Gastrocnemius medialis (tissue), 4 donors: ENCODE measurements around the gene DNMBP. TPM values are rescaled to one million over a fixed set of nuclear protein-coding genes. Genes with fewer than 3 reads are reported as not detected.

Experiments
- ATAC-seq, 2 donors: fragments of 150-250 bp; one replicate each; pipeline ENCODE4 v1.9.1; 2016
- DNase-seq, 2 donors: peaks; one replicate each; pipeline ENCODE4 v3.0.0-alpha.2; 2019
- H3K27ac ChIP-seq, 4 donors: fragments of 200-600 bp; sonication (generic); 1 replicate in 1 of 4; 2 replicates in 3 of 4; pipeline ENCODE4 v1.5.1; 2016 to 2018; ENCODE audit warnings: mild to moderate bottlenecking in 2 of 4, moderate library complexity in 1 of 4
- H3K27me3 ChIP-seq, 3 donors: fragments of 200-600 bp; sonication (generic) in 2 of 3; 1 replicate in 1 of 3; 2 replicates in 2 of 3; pipeline versions ENCODE4 v1.5.1 to v1.6.0; 2016 to 2019; ENCODE audit warnings: mild to moderate bottlenecking in 1 of 3, moderate library complexity in 1 of 3
- H3K36me3 ChIP-seq, 2 donors: fragments of 200-600 bp; sonication (generic) in 1 of 2; one replicate each; pipeline ENCODE4 v1.5.1; 2017 to 2018
- H3K4me1 ChIP-seq, 2 donors: fragments of 200-600 bp; sonication (generic) in 1 of 2; one replicate each; pipeline ENCODE4 v1.5.1; 2016 to 2017; ENCODE audit warnings: mild to moderate bottlenecking in 2 of 2
- H3K4me3 ChIP-seq, 4 donors: fragments of 200-600 bp; sonication (generic) in 3 of 4; 1 replicate in 1 of 4; 2 replicates in 3 of 4; pipeline ENCODE4 v1.5.1; 2016 to 2019; ENCODE audit warnings: mild to moderate bottlenecking in 2 of 4
- H3K9me3 ChIP-seq, 3 donors: fragments of 200-600 bp; sonication (generic) in 2 of 3; 1 replicate in 1 of 3; 2 replicates in 2 of 3; pipeline ENCODE4 v1.5.1; 2016 to 2019
- POLR2A ChIP-seq, 2 donors: fragments of 450-650 bp; IDR thresholded peaks; one replicate each; pipeline ENCODE4 v1.6.1; 2017; ENCODE audit warnings: antibody characterized with exemption in 2 of 2, mild to moderate bottlenecking in 2 of 2, moderate library complexity in 2 of 2
- in situ Hi-C, 4 donors: fragments of 200-750 bp; cut with MboI; loops; one replicate each; pipeline versions ENCODE4 v1.15.0 to v1.8.0; 2017; ENCODE audit warnings: low sequenced_read_pairs in 4 of 4
- intact Hi-C: fragments of 100-400 bp; cut with DNase I; formaldehyde crosslinking; loops from one replicate; pipeline ENCODE4 v1.15.1; 2023; ENCODE audit warnings: low total_unique reads
- total RNA-seq, 4 donors: library from RNA; depleted of rRNA; stranded (reverse); fragments of >200 nt; gene quantifications; one replicate each; pipeline versions ENCODE4 v1.1.0 to v1.2.3, GENCODE V29; 2016
- TF ChIP-seq, protein P1 (sequence below), 5 experiments: fragments of 450-650 bp in 3 of 5; fragments of 200-600 bp in 2 of 5; sonication (generic) in 2 of 5; IDR thresholded peaks in 4 of 5; conservative IDR thresholded peaks in 1 of 5; 1 replicate in 4 of 5; 2 replicates in 1 of 5; pipeline ENCODE4 v1.5.1; 2016 to 2019; ENCODE audit warnings: antibody characterized with exemption in 5 of 5, mild to moderate bottlenecking in 3 of 5, moderate library complexity in 3 of 5

Gene DNMBP
- total RNA-seq, 4 donors from 2014 or later: 9.5 to 22.5 (median 15.0) TPM

DNA sequence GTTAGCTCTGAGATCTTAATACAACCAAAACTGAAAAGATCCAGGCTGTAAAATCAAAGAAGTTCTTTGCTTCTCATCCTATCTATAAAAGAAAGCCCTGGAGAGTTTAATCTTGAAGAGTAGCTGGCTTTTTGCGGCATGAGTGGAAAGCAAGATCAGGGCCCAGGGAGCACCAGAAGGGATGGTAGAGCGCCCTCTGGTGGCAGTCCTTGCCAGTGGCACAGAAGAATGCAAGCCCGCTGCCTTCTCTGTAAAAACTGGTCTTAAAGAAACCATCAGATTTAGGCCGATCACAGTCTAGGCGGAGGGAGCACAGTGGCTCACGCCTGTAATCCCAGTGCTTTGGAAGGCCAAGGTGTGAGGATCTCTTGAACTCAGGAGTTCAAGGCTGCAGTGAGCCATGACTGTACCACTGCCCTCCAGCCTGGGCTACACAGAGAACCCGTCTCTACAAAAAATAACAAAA, 36.3 kb upstream of the DNMBP start:
- ATAC-seq: peak; percentile 71 to 86
- in situ Hi-C loops (loop anchor here (5.0 kb wide), 2 partner anchors 199 to 204 kb away; no protein-coding TSS in a partner anchor), intact Hi-C loops (loop anchor here (1.0 to 5.0 kb wide), 3 partner anchors 69 to 200 kb away; no protein-coding TSS in a partner anchor)
- DNase-seq: peak; percentile 51 to 73
- Histone ChIP-seq H3K27ac (peak overlapping the region in 2 of 4 donors; percentile 21 to 68), H3K27me3 (no peaks in the 10 kb centered on the region), H3K9me3 (no peaks in the 10 kb centered on the region), H3K36me3 (no peaks in the 10 kb centered on the region), H3K4me3 (no peak overlapping the region), H3K4me1 (peaks cover 4 to 12% of the 10 kb centered on the region in 2 donors)
- TF ChIP-seq, protein P1, sequence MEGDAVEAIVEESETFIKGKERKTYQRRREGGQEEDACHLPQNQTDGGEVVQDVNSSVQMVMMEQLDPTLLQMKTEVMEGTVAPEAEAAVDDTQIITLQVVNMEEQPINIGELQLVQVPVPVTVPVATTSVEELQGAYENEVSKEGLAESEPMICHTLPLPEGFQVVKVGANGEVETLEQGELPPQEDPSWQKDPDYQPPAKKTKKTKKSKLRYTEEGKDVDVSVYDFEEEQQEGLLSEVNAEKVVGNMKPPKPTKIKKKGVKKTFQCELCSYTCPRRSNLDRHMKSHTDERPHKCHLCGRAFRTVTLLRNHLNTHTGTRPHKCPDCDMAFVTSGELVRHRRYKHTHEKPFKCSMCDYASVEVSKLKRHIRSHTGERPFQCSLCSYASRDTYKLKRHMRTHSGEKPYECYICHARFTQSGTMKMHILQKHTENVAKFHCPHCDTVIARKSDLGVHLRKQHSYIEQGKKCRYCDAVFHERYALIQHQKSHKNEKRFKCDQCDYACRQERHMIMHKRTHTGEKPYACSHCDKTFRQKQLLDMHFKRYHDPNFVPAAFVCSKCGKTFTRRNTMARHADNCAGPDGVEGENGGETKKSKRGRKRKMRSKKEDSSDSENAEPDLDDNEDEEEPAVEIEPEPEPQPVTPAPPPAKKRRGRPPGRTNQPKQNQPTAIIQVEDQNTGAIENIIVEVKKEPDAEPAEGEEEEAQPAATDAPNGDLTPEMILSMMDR (IDR thresholded peaks at IDR 0.05 in 4 of 5, conservative IDR thresholded peaks at IDR 0.05 in 1 of 5): peak; percentile 88 to 96 (median 92)
- TF ChIP-seq POLR2A (IDR thresholded peaks at IDR 0.05): no peak

DNA sequence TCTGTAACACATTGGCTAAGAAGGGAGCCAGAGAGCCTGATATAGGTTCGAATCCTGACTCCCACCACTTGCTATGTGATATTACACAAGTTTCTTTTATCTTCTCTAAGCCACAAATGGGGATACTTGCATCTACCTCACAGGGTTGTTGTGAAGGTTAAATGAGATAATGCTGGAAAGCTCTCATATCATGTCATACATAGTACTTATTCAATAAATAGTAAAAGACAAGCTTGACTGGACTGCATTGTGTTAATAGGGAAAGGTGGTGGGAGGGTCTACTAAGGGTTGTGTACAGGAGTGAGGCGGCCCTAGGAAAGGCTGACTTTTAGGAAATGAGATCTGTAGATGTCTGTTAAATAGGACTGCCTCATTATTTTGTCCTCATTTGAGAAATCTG, 35.8 kb upstream of the DNMBP start:
- intact Hi-C loops (loop anchor here (2.0 to 5.0 kb wide), 2 partner anchors 37 to 68 kb away; partner anchors contain the start of gene DNMBP), in situ Hi-C loops (loop anchor here (5.0 kb wide), 2 partner anchors 198 to 203 kb away; no protein-coding TSS in a partner anchor)
- ATAC-seq: no peak
- TF ChIP-seq POLR2A (IDR thresholded peaks at IDR 0.05): no peak
- TF ChIP-seq, protein P1 (IDR thresholded peaks at IDR 0.05 in 4 of 5, conservative IDR thresholded peaks at IDR 0.05 in 1 of 5): no peak
- DNase-seq: no peak
- Histone ChIP-seq H3K27ac (peak overlapping the region in 2 of 4 donors; percentile 21 to 68), H3K9me3 (no peaks in the 10 kb centered on the region), H3K36me3 (no peaks in the 10 kb centered on the region), H3K27me3 (no peaks in the 10 kb centered on the region), H3K4me1 (peaks cover 4 to 12% of the 10 kb centered on the region in 2 donors), H3K4me3 (no peak overlapping the region)

DNA sequence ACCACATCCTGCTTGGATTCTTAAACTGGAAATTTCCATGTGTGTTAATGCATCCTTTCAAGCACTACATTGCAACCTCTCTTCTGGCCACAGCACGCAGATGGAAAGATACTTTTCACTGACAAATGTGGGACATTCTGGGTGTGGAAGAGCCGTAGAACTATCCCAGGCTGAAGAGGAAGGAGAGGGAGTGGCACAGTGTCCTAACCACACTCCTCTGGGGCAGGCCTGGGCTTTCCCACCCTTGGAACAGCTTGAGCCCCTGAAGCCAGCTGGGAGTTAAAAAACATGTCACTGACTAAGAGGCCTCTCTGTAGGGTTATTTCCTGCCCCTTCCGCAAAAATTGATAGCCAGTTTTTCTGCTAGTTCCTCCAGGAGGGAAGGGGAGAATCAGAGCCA, 34.0 kb upstream of the DNMBP start:
- ATAC-seq (peak; percentile 62 to 77), DNase-seq (peak; percentile 25 to 76)
- H3K27ac ChIP-seq: peak overlapping the region; percentile 49 to 68 (median 65)
- intact Hi-C loops: loop anchor here (2.0 kb wide), 1 partner anchor 35 kb away; the partner anchor contains the start of gene DNMBP
- no peaks in the 10 kb centered on the region for H3K27me3 ChIP-seq
- no peak for TF ChIP-seq POLR2A (IDR thresholded peaks at IDR 0.05)
- TF ChIP-seq, protein P1 (IDR thresholded peaks at IDR 0.05 in 4 of 5, conservative IDR thresholded peaks at IDR 0.05 in 1 of 5): no peak
- H3K4me1 ChIP-seq: peaks cover 4 to 12% of the 10 kb centered on the region in 2 donors
- in situ Hi-C loops: no loop called here
- H3K9me3 ChIP-seq: no peaks in the 10 kb centered on the region
- H3K36me3 ChIP-seq: no peaks in the 10 kb centered on the region
- no peak overlapping the region for H3K4me3 ChIP-seq

DNA sequence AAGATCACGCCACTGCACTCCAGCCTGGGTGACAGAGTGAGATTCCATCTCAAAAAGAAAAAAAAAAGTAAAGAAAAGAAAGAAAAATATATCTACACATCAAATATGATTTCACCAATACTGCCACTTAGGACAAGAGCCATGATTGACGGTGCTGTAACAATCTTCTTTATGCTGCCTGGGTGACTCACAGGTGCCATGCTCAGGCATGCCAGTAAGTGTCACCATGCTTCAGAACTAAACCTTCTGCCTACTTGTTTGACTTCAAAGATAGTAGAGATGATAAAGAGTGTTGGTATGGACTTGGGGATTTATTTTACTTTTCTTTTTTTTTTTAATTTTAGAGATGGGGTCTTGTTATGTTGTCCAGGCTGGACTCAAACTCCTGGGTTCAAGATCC, 33.6 kb upstream of the DNMBP start:
- Histone ChIP-seq H3K4me3 (no peak overlapping the region), H3K9me3 (no peaks in the 10 kb centered on the region), H3K36me3 (no peaks in the 10 kb centered on the region), H3K27ac (peak overlapping the region; percentile 49 to 68 (median 65)), H3K4me1 (peaks cover 4 to 12% of the 10 kb centered on the region in 2 donors), H3K27me3 (no peaks in the 10 kb centered on the region)
- TF ChIP-seq, protein P1 (IDR thresholded peaks at IDR 0.05 in 4 of 5, conservative IDR thresholded peaks at IDR 0.05 in 1 of 5): no peak
- TF ChIP-seq POLR2A (IDR thresholded peaks at IDR 0.05): no peak
- no peak for ATAC-seq
- intact Hi-C loops: no loop called here
- peak in 1 of 2 donors; percentile 16 for DNase-seq
- in situ Hi-C loops: no loop called here
